Astrocyte (in vitro differentiated cells and primary cell): ENCODE measurements around the gene KANSL2. TPM values are rescaled to one million over a fixed set of nuclear protein-coding genes. Genes with fewer than 3 reads are reported as not detected.
"Not testable (repeated sequence)": the region's sequence is repeated elsewhere in the genome, so short reads cannot be mapped to it uniquely, and the experiment has no call there.

Experiments used
- DNase-seq: peaks from one replicate; pipeline ENCODE4 v3.0.0-alpha.2; 2010; ENCODE audit warnings: low read depth
- FAIRE-seq: peaks from 2 replicates; lab custom pipeline; 2011; peaks lifted over from hg19 to GRCh38; lab: Jason Lieb, UNC
- H2AFZ ChIP-seq: 2 replicates; pipeline ENCODE4 v1.6.0; 2012; ENCODE audit warnings: low read depth, low read length, inconsistent platforms
- H3K27ac ChIP-seq: 2 replicates; pipeline ENCODE4 v1.5.1; 2011; ENCODE audit warnings: low read depth, low read length, inconsistent platforms
- H3K27me3 ChIP-seq: 2 replicates; pipeline ENCODE4 v1.6.0; 2011; ENCODE audit warnings: low read length, inconsistent platforms; ENCODE audit not compliant: insufficient read depth
- H3K36me3 ChIP-seq: 2 replicates; pipeline ENCODE4 v1.5.1; 2011; ENCODE audit warnings: low read length, inconsistent platforms; ENCODE audit not compliant: insufficient read depth
- H3K4me1 ChIP-seq: 2 replicates; pipeline ENCODE4 v1.5.1; 2011; ENCODE audit warnings: low read length, inconsistent platforms; ENCODE audit not compliant: insufficient read depth
- H3K4me2 ChIP-seq: 2 replicates; pipeline ENCODE4 v1.6.0; 2012; ENCODE audit warnings: low read length, inconsistent platforms
- H3K4me3 ChIP-seq: 2 replicates; pipeline ENCODE4 v1.5.1; 2011; ENCODE audit warnings: low read depth, mild to moderate bottlenecking, low read length, inconsistent platforms; ENCODE audit not compliant: insufficient read depth
- H3K79me2 ChIP-seq: 2 replicates; pipeline ENCODE4 v1.6.0; 2012; ENCODE audit warnings: mild to moderate bottlenecking, low read length, inconsistent platforms; ENCODE audit not compliant: insufficient read depth
- H3K9ac ChIP-seq: 2 replicates; pipeline ENCODE4 v1.6.0; 2012; ENCODE audit warnings: mild to moderate bottlenecking, low read length, inconsistent platforms
- H3K9me3 ChIP-seq: 2 replicates; pipeline ENCODE4 v1.5.1; 2012; ENCODE audit warnings: low read depth, mild to moderate bottlenecking, low read length, inconsistent platforms; ENCODE audit not compliant: insufficient read depth
- H4K20me1 ChIP-seq: 2 replicates; pipeline ENCODE4 v1.6.0; 2012; ENCODE audit warnings: low read length, inconsistent platforms; ENCODE audit not compliant: insufficient read depth
- H3K27ac Mint-ChIP-seq: one replicate; pipeline ENCODE4 v1.8.0; 2021; ENCODE audit warnings: mild to moderate bottlenecking, mixed read lengths; ENCODE audit not compliant: unreplicated experiment
- H3K27me3 Mint-ChIP-seq: one replicate; pipeline ENCODE4 v1.8.0; 2021; ENCODE audit warnings: low read depth, mixed read lengths; ENCODE audit not compliant: unreplicated experiment
- H3K36me3 Mint-ChIP-seq: one replicate; pipeline ENCODE4 v1.8.0; 2021; ENCODE audit warnings: low read depth, mixed read lengths; ENCODE audit not compliant: unreplicated experiment
- H3K4me1 Mint-ChIP-seq: one replicate; pipeline ENCODE4 v1.8.0; 2021; ENCODE audit warnings: low read depth, mixed read lengths; ENCODE audit not compliant: unreplicated experiment
- H3K4me3 Mint-ChIP-seq: one replicate; pipeline ENCODE4 v1.8.0; 2021; ENCODE audit warnings: mild to moderate bottlenecking, moderate library complexity, mixed read lengths; ENCODE audit not compliant: unreplicated experiment
- H3K9me3 Mint-ChIP-seq: one replicate; pipeline ENCODE4 v1.8.0; 2021; ENCODE audit warnings: mild to moderate bottlenecking, mixed read lengths; ENCODE audit not compliant: unreplicated experiment
- CTCF ChIP-seq: IDR thresholded peaks from 2 replicates; pipeline ENCODE4 v1.5.1; 2011; ENCODE audit warnings: low read depth, mild to moderate bottlenecking, inconsistent platforms, low read length, moderate library complexity; ENCODE audit not compliant: insufficient read depth
- EZH2 ChIP-seq: IDR thresholded peaks from 2 replicates; pipeline ENCODE4 v1.6.1; 2012; ENCODE audit warnings: mild to moderate bottlenecking, low read length, inconsistent platforms; ENCODE audit not compliant: insufficient read depth
- total RNA-seq: library from RNA; stranded (reverse); gene quantifications from 2 replicates; pipeline ENCODE4 v1.2.1, GENCODE V29; 2021

KANSL2 gene
- total RNA-seq, 1 donor from 2014 or later = 45.7 TPM

- FAIRE-seq (no peak), DNase-seq (no peak)
- no peak overlapping the region for H3K27ac Mint-ChIP-seq
- Histone ChIP-seq H2AFZ (no peak overlapping the region), H3K9ac (no peak overlapping the region), H3K4me1 (peaks cover 3% of the 10 kb centered on the region), H4K20me1 (peaks cover 49% of the 10 kb centered on the region), H3K4me2 (no peak overlapping the region), H3K27ac (no peak overlapping the region), H3K9me3 (no peaks in the 10 kb centered on the region), H3K79me2 (peaks cover 50% of the 10 kb centered on the region), H3K36me3 (peaks cover 58% of the 10 kb centered on the region), H3K4me3 (no peak overlapping the region), H3K27me3 (no peaks in the 10 kb centered on the region)
- H3K27me3 Mint-ChIP-seq = no peaks in the 10 kb centered on the region
- no peak for TF ChIP-seq EZH2
- no peak for TF ChIP-seq CTCF
- no peaks in the 10 kb centered on the region for H3K9me3 Mint-ChIP-seq
- H3K4me3 Mint-ChIP-seq = no peak overlapping the region
- H3K4me1 Mint-ChIP-seq = peaks cover 2% of the 10 kb centered on the region
- peaks cover 6% of the 10 kb centered on the region for H3K36me3 Mint-ChIP-seq
These were observed 13.0 kb downstream of the KANSL2 start for GRCh38 chr12:48668996-48669395.

GRCh38 chr12:48659863-48660262 is 22.2 kb downstream of the KANSL2 start:
- TF ChIP-seq CTCF = no peak
- TF ChIP-seq EZH2 = no peak
- Histone ChIP-seq H4K20me1 (peaks cover 30% of the 10 kb centered on the region), H3K27ac (no peak overlapping the region), H3K9me3 (no peaks in the 10 kb centered on the region), H3K4me2 (no peak overlapping the region), H3K9ac (no peak overlapping the region), H2AFZ (no peak overlapping the region), H3K27me3 (no peaks in the 10 kb centered on the region), H3K4me1 (no peaks in the 10 kb centered on the region), H3K4me3 (no peak overlapping the region), H3K36me3 (peaks cover 54% of the 10 kb centered on the region), H3K79me2 (peaks cover 26% of the 10 kb centered on the region)
- Mint-ChIP-seq H3K9me3 (no peaks in the 10 kb centered on the region), H3K4me3 (no peak overlapping the region), H3K36me3 (peaks cover 12% of the 10 kb centered on the region), H3K27me3 (no peaks in the 10 kb centered on the region), H3K4me1 (no peaks in the 10 kb centered on the region), H3K27ac (no peak overlapping the region)
- FAIRE-seq (no peak), DNase-seq (no peak)

GRCh38 chr12:48651681-48652080 is 30.4 kb downstream of the KANSL2 start:
- no peak for DNase-seq
- Histone ChIP-seq H3K4me2 (no peak overlapping the region), H3K36me3 (peaks cover 33% of the 10 kb centered on the region), H3K9me3 (no peaks in the 10 kb centered on the region), H3K27ac (no peak overlapping the region), H3K9ac (no peak overlapping the region), H4K20me1 (peaks cover 18% of the 10 kb centered on the region), H3K79me2 (peaks cover 2% of the 10 kb centered on the region), H3K4me3 (no peak overlapping the region), H2AFZ (no peak overlapping the region), H3K27me3 (no peaks in the 10 kb centered on the region), H3K4me1 (no peaks in the 10 kb centered on the region)
- Mint-ChIP-seq H3K4me1 (no peaks in the 10 kb centered on the region), H3K9me3 (no peaks in the 10 kb centered on the region), H3K27ac (no peak overlapping the region), H3K27me3 (no peaks in the 10 kb centered on the region), H3K36me3 (peaks cover 13% of the 10 kb centered on the region), H3K4me3 (no peak overlapping the region)
- FAIRE-seq = no peak
- TF ChIP-seq EZH2 = no peak
- no peak for TF ChIP-seq CTCF

- not testable (repeated sequence) for H3K9ac ChIP-seq, H3K4me3 ChIP-seq, FAIRE-seq, H3K9me3 Mint-ChIP-seq, DNase-seq, H3K4me2 ChIP-seq, H3K27ac Mint-ChIP-seq, H3K79me2 ChIP-seq, H3K27me3 ChIP-seq, H3K9me3 ChIP-seq, H4K20me1 ChIP-seq, H3K4me3 Mint-ChIP-seq, H3K4me1 ChIP-seq, H3K27me3 Mint-ChIP-seq, H3K36me3 ChIP-seq, H3K27ac ChIP-seq, H2AFZ ChIP-seq, H3K4me1 Mint-ChIP-seq
- H3K36me3 Mint-ChIP-seq = peaks cover 30% of the 10 kb centered on the region
These were observed 36.7 kb downstream of the KANSL2 start for GRCh38 chr12:48645354-48645753.
